AG04449 (cell line): ENCODE measurements around the gene MAX.

ENCODE experiments used
- CTCF ChIA-PET: fragments of 350-600 bp; formaldehyde crosslinking; extraction: SDS; loops from one replicate; lab custom pipeline; 2021; ENCODE audit warnings: antibody characterized with exemption; lab: Yijun Ruan, JAX
- POLR2A ChIA-PET: fragments of 400-600, 350-600 bp; formaldehyde crosslinking; extraction: SDS; loops from one replicate; lab custom pipeline; 2020; ENCODE audit warnings: antibody characterized with exemption, inconsistent platforms; lab: Yijun Ruan, JAX
- DNase-seq: peaks from one replicate; pipeline ENCODE4 v3.0.0-alpha.2; 2010; ENCODE audit warnings: low read depth, low spot score
- H3K4me3 ChIP-seq: 2 replicates; pipeline ENCODE4 v1.5.1; 2011; ENCODE audit warnings: low read depth, mild to moderate bottlenecking, control low read depth, low read length
- CTCF ChIP-seq: IDR thresholded peaks from one replicate; pipeline ENCODE4 v1.5.1; 2011; ENCODE audit warnings: mild to moderate bottlenecking, moderate library complexity, low read length, control low read depth, inconsistent platforms; ENCODE audit not compliant: insufficient read depth; ENCODE audit errors: missing control alignments

The MAX gene

GRCh38 chr14:65101631-65102440, 481 bp downstream of the MAX start:
- no peak for TF ChIP-seq CTCF
- H3K4me3 ChIP-seq = peak overlapping the region; percentile 77
- ChIA-PET POLR2A (interaction anchor here (0.8 to 1.0 kb wide), 2 partner anchors 19 to 37 kb away, joined by 3 read pairs; no protein-coding TSS in a partner anchor), CTCF (no interaction called here)
- no peak for DNase-seq

GRCh38 chr14:65100922-65101541, 1.3 kb downstream of the MAX start:
- TF ChIP-seq CTCF = no peak
- CTCF ChIA-PET = no interaction called here
- peak overlapping the region; percentile 77 for H3K4me3 ChIP-seq
- POLR2A ChIA-PET = no interaction called here
- no peak for DNase-seq

GRCh38 chr14:65098586-65098985, 3.7 kb downstream of the MAX start:
- no peak for TF ChIP-seq CTCF
- H3K4me3 ChIP-seq = no peak overlapping the region
- CTCF ChIA-PET = no interaction called here
- DNase-seq = no peak
- POLR2A ChIA-PET = no interaction called here

- no peak overlapping the region for H3K4me3 ChIP-seq
- ChIA-PET POLR2A (no interaction called here), CTCF (no interaction called here)
- no peak for TF ChIP-seq CTCF
- no peak for DNase-seq
These were observed 5.8 kb downstream of the MAX start for GRCh38 chr14:65096323-65097089.

GRCh38 chr14:65095633-65096205, 6.6 kb downstream of the MAX start:
- POLR2A ChIA-PET = no interaction called here
- DNase-seq = peak; percentile 50

More at GRCh38 chr14:65095633-65096205, 6.6 kb downstream of the MAX start:
- TF ChIP-seq CTCF = no peak
- CTCF ChIA-PET = no interaction called here
- no peak overlapping the region for H3K4me3 ChIP-seq
